HG02678 (cell line): ENCODE results near the gene ATP10D.

ENCODE experiments used
- ATAC-seq: cut with Tn5 transposase; IDR thresholded peaks from one replicate; pipeline ENCODE4 v1.9.1; 2021; ENCODE audit warnings: mild to moderate bottlenecking, moderate library complexity; ENCODE audit not compliant: unreplicated experiment

ATP10D gene

GRCh38 chr4:47485047-47485692 is at the start of gene ATP10D:
Gene ATP10D, plus strand, starts transcription at chr4:47485275. Its CDS starts 27,266 bp downstream, at chr4:47512541.
- ATAC-seq = peak; percentile 99

GRCh38 chr4:47442980-47443379 is 42.1 kb upstream of the ATP10D start:
- peak; percentile 85 for ATAC-seq

- ATAC-seq = no peak
Observed at GRCh38 chr4:47444031-47444430, 41.0 kb upstream of the ATP10D start.

GRCh38 chr4:47451657-47452056 is 33.4 kb upstream of the ATP10D start:
- ATAC-seq = no peak

- ATAC-seq = peak; percentile 22
Observed at GRCh38 chr4:47462799-47463234, 22.3 kb upstream of the ATP10D start.

- peak; percentile 93 for ATAC-seq
Observed at GRCh38 chr4:47463235-47463956, 21.7 kb upstream of the ATP10D start, which contains the start of gene COMMD8. Gene COMMD8, minus strand, starts transcription at chr4:47463702. Its CDS starts 51 bp downstream, at chr4:47463651.

GRCh38 chr4:47465004-47465403 is 20.1 kb upstream of the ATP10D start:
- ATAC-seq = peak; percentile 20

- no peak for ATAC-seq
Observed at GRCh38 chr4:47466056-47466785, 18.9 kb upstream of the ATP10D start.

- no peak for ATAC-seq
Observed at GRCh38 chr4:47468706-47469365, 16.2 kb upstream of the ATP10D start.

- no peak for ATAC-seq
Observed at GRCh38 chr4:47469951-47470350, 15.1 kb upstream of the ATP10D start.

- no peak for ATAC-seq
Observed at GRCh38 chr4:47471064-47471463, 14.0 kb upstream of the ATP10D start.

GRCh38 chr4:47471591-47471990 is 13.5 kb upstream of the ATP10D start:
- ATAC-seq = no peak

GRCh38 chr4:47473141-47473750 is 11.8 kb upstream of the ATP10D start:
- no peak for ATAC-seq

GRCh38 chr4:47474799-47475198 is 10.3 kb upstream of the ATP10D start:
- no peak for ATAC-seq

GRCh38 chr4:47475411-47475810 is 9.7 kb upstream of the ATP10D start:
- ATAC-seq = no peak

GRCh38 chr4:47478804-47479203 is 6.3 kb upstream of the ATP10D start:
- ATAC-seq = no peak

GRCh38 chr4:47482326-47482725 is 2.7 kb upstream of the ATP10D start:
- no peak for ATAC-seq

GRCh38 chr4:47483745-47484144 is 1.3 kb upstream of the ATP10D start:
- ATAC-seq = no peak

GRCh38 chr4:47484168-47484567 is 907 bp upstream of the ATP10D start:
- ATAC-seq = no peak

- ATAC-seq = no peak
Observed at GRCh38 chr4:47485768-47486167, 693 bp downstream of the ATP10D start.

- no peak for ATAC-seq
Observed at GRCh38 chr4:47486231-47486673, 1.2 kb downstream of the ATP10D start.
